SK-N-SH (cell line): ENCODE results near the gene MRPL36. TPM values are rescaled to one million over a fixed set of nuclear protein-coding genes. Genes with fewer than 3 reads are reported as not detected.
"Not testable (repeated sequence)": the region's sequence is repeated elsewhere in the genome, so short reads cannot be mapped to it uniquely, and the experiment has no call there.

Experiments
- CTCF ChIA-PET: fragments of 300-600, 350-600 bp; formaldehyde crosslinking; extraction: SDS; loops from one replicate; lab custom pipeline; 2021; lab: Yijun Ruan, JAX
- POLR2A ChIA-PET: fragments of 350-600 bp; sonication (Branson Sonifier 250); formaldehyde crosslinking; extraction: SDS; loops from one replicate; lab custom pipeline; 2020; ENCODE audit warnings: antibody characterized with exemption, inconsistent platforms; lab: Yijun Ruan, JAX
- DNase-seq: peaks from one replicate; pipeline ENCODE4 v3.0.0; 2012
- H2AFZ ChIP-seq: fragments of 200-600 bp; sonication (generic); 2 replicates; pipeline ENCODE4 v1.8.1; 2016; ENCODE audit warnings: antibody characterized with exemption, mild to moderate bottlenecking, low read depth
- H3F3A ChIP-seq: fragments of 200-600 bp; sonication (generic); replicated peaks from 2 replicates; pipeline ENCODE3; 2016; ENCODE audit warnings: antibody characterized with exemption, mild to moderate bottlenecking; ENCODE audit not compliant: insufficient read depth
- H3K27ac ChIP-seq, 2 experiments: fragments of 200-500 bp in 1 of 2; fragments of 200-600 bp in 1 of 2; sonication (Bioruptor generic) in 1 of 2; sonication (generic), shearing (Covaris generic) in 1 of 2; 2 replicates each; pipeline versions ENCODE4 v1.5.1 to v1.6.1; 2014 to 2016; ENCODE audit warnings: low read depth in 2 of 2, inconsistent platforms in 1 of 2, low read length in 1 of 2, mild to moderate bottlenecking in 1 of 2, mixed read lengths in 1 of 2
- H3K27me3 ChIP-seq: fragments of 200-600 bp; sonication (generic), shearing (Covaris generic); 2 replicates; pipeline ENCODE4 v1.6.1; 2016; ENCODE audit warnings: mixed run types; ENCODE audit not compliant: insufficient read depth
- H3K36me3 ChIP-seq, 2 experiments: fragments of 200-500 bp in 1 of 2; fragments of 200-600 bp in 1 of 2; sonication (Bioruptor generic) in 1 of 2; sonication (generic) in 1 of 2; replicated peaks in 1 of 2; 2 replicates each; pipeline versions ENCODE3 to v1.5.1; 2014 to 2016; ENCODE audit warnings: low read length in 1 of 2, mild to moderate bottlenecking in 1 of 2; ENCODE audit not compliant: insufficient read depth in 2 of 2, control insufficient read depth in 1 of 2
- H3K4me1 ChIP-seq, 2 experiments: fragments of 200-500 bp in 1 of 2; fragments of 200-600 bp in 1 of 2; sonication (Bioruptor generic) in 1 of 2; sonication (generic), shearing (Covaris generic) in 1 of 2; 2 replicates each; pipeline versions ENCODE4 v1.5.1 to v1.6.1; 2014 to 2016; ENCODE audit warnings: low read depth in 1 of 2, low read length in 1 of 2, mixed run types in 1 of 2; ENCODE audit not compliant: insufficient read depth in 2 of 2, control insufficient read depth in 1 of 2
- H3K4me2 ChIP-seq: fragments of 200-600 bp; sonication (generic), shearing (Covaris generic); 2 replicates; pipeline ENCODE4 v1.6.1; 2017; ENCODE audit warnings: mixed run types
- H3K4me3 ChIP-seq, 2 experiments: fragments of 200-500 bp in 1 of 2; fragments of 200-600 bp in 1 of 2; sonication (Bioruptor generic) in 1 of 2; sonication (generic), shearing (Covaris generic) in 1 of 2; 2 replicates each; pipeline versions ENCODE4 v1.5.1 to v1.8.1; 2014 to 2016; ENCODE audit warnings: low read depth in 2 of 2, inconsistent platforms in 1 of 2, low read length in 1 of 2, mild to moderate bottlenecking in 1 of 2, mixed read lengths in 1 of 2, moderate library complexity in 1 of 2
- H3K79me2 ChIP-seq: fragments of 200-600 bp; sonication (generic); 2 replicates; pipeline ENCODE4 v1.8.1; 2017; ENCODE audit warnings: mild to moderate bottlenecking; ENCODE audit not compliant: insufficient read depth
- H3K9ac ChIP-seq: fragments of 200-600 bp; sonication (generic); 2 replicates; pipeline ENCODE4 v1.6.1; 2017; ENCODE audit warnings: mixed run types
- H3K9me2 ChIP-seq: fragments of 200-600 bp; sonication (generic); 2 replicates; pipeline ENCODE4 v1.6.1; 2017; ENCODE audit warnings: mixed run types
- H3K9me3 ChIP-seq: fragments of 200-600 bp; sonication (generic); 2 replicates; pipeline ENCODE4 v1.6.1; 2017; ENCODE audit warnings: mixed run types, mild to moderate bottlenecking, moderate library complexity
- H4K20me1 ChIP-seq: fragments of 200-600 bp; sonication (generic); 2 replicates; pipeline ENCODE4 v1.6.1; 2017; ENCODE audit warnings: mild to moderate bottlenecking, mixed run types; ENCODE audit not compliant: insufficient read depth
- EZH2phosphoT487 ChIP-seq: fragments of 200-600 bp; sonication (generic); IDR thresholded peaks from 2 replicates; pipeline ENCODE4 v1.6.1; 2017; ENCODE audit warnings: low read depth, mixed run types, mild to moderate bottlenecking, antibody characterized with exemption, moderate library complexity, borderline replicate concordance
- FOXJ3 ChIP-seq: sonication (generic); formaldehyde crosslinking; IDR thresholded peaks from 2 replicates; pipeline ENCODE4 v1.5.1; 2020; ENCODE audit warnings: mild to moderate bottlenecking, missing genetic modification reagents
- IRF3 ChIP-seq: fragments of 150-350 bp; IDR thresholded peaks from 2 replicates; pipeline ENCODE4 v1.6.1; 2016; ENCODE audit warnings: mild to moderate bottlenecking, low read depth, low read length
- PBX3 ChIP-seq: IDR thresholded peaks from 2 replicates; pipeline ENCODE4; 2012
- RAD21 ChIP-seq: IDR thresholded peaks from 2 replicates; pipeline ENCODE4 v1.6.1; 2012; ENCODE audit warnings: mild to moderate bottlenecking, low read length
- SIN3A ChIP-seq: IDR thresholded peaks from 2 replicates; pipeline ENCODE4 v1.6.1; 2012; ENCODE audit warnings: low read depth, mild to moderate bottlenecking, low read length, moderate library complexity, borderline replicate concordance
- SMC3 ChIP-seq: IDR thresholded peaks from 2 replicates; pipeline ENCODE4 v1.6.1; 2012; ENCODE audit warnings: low read depth, low read length, improper control_type of control experiment
- USF1 ChIP-seq: IDR thresholded peaks from 2 replicates; pipeline ENCODE4 v1.4.0; 2012; ENCODE audit warnings: low read depth, borderline replicate concordance
- WGBS: methylation state at CpG from one replicate; pipeline ENCODE4 v1.1.6; 2017; ENCODE audit warnings: low lambda C conversion rate; 5-methylcytosine and 5-hydroxymethylcytosine counted together
- polyA plus RNA-seq, 3 experiments: library from polyadenylated mRNA; depleted of rRNA; stranded (reverse); fragments of >200 nt; gene quantifications; 2 replicates each; pipeline ENCODE4 v1.2.3, GENCODE V29; 2012

The MRPL36 gene
- polyA plus RNA-seq, 1 of the 3 experiments (the other 2 are of a cell fraction) = 78.4 TPM

GRCh38 chr5:1800472-1801221 is 1.0 kb upstream of the MRPL36 start:
- peak overlapping the region; percentile 93 to 99 for H3K4me3 ChIP-seq
- H3K36me3 ChIP-seq = peaks cover 44 to 48% of the 10 kb centered on the region in 2 experiments
- H3K9ac ChIP-seq = peak overlapping the region; percentile 84; the same call in 1 of the 2 replicates
- ChIA-PET POLR2A (no interaction called here), CTCF (interaction anchor here (1.3 to 1.4 kb wide), 2 partner anchors 24 to 28 kb away, joined by 3 to 4 read pairs; no protein-coding TSS in a partner anchor)
- no peaks in the 10 kb centered on the region for H3F3A ChIP-seq
- H3K4me1 ChIP-seq = peaks cover 0 to 27% of the 10 kb centered on the region in 2 experiments; a peak in 1 of 4 replicates
- H3K9me2 ChIP-seq = no peaks in the 10 kb centered on the region
- no peaks in the 10 kb centered on the region for H4K20me1 ChIP-seq
- no peaks in the 10 kb centered on the region for H3K9me3 ChIP-seq
- H3K27ac ChIP-seq = peak overlapping the region; percentile 30 to 81; a peak in 3 of 4 replicates
- H3K79me2 ChIP-seq = peaks cover 55% of the 10 kb centered on the region
- DNase-seq = no peak
- 43% methylated on average over 28 of the region's 28 CpGs for WGBS
- no peak for TF ChIP-seq EZH2phosphoT487
- no peak for TF ChIP-seq FOXJ3 (CRISPR knock-in tag)
- 0 out of 2 replicates have a peak, but pooled peaks have one; percentile 1 for TF ChIP-seq SIN3A
- H3K4me2 ChIP-seq = peak overlapping the region; percentile 88
- no peaks in the 10 kb centered on the region for H3K27me3 ChIP-seq
- peak overlapping the region; percentile 97 for H2AFZ ChIP-seq

- H4K20me1 ChIP-seq = no peaks in the 10 kb centered on the region
- 3% methylated on average over 7 of the region's 35 CpGs for WGBS
- peak overlapping the region in 1 of 2 experiments; percentile 24; a peak in 2 of 4 replicates for H3K27ac ChIP-seq
- H3K36me3 ChIP-seq = peaks cover 30 to 36% of the 10 kb centered on the region in 2 experiments
- no peak for TF ChIP-seq PBX3
- TF ChIP-seq IRF3 = no peak
- no peak for TF ChIP-seq SMC3
- no peak for TF ChIP-seq USF1
- no peak for TF ChIP-seq RAD21
- TF ChIP-seq, all 33 proteins: peak for 0
- H3K79me2 ChIP-seq = peaks cover 49% of the 10 kb centered on the region
- H3K9me3 ChIP-seq = no peaks in the 10 kb centered on the region
- DNase-seq = no peak
- H3K4me1 ChIP-seq = peaks cover 0 to 27% of the 10 kb centered on the region in 2 experiments; a peak in 2 of 4 replicates
- peak overlapping the region; percentile 93 for H3K4me2 ChIP-seq
- no peaks in the 10 kb centered on the region for H3K9me2 ChIP-seq
- no peaks in the 10 kb centered on the region for H3K27me3 ChIP-seq
- peak overlapping the region; percentile 73 for H3K9ac ChIP-seq
- POLR2A ChIA-PET = no interaction called here
- no peaks in the 10 kb centered on the region for H3F3A ChIP-seq
- peak overlapping the region; percentile 70 to 75 for H3K4me3 ChIP-seq
- CTCF ChIA-PET = no interaction called here
- no peak overlapping the region for H2AFZ ChIP-seq
These were observed 481 bp downstream of the MRPL36 start for GRCh38 chr5:1799110-1799601.

- H3K27ac ChIP-seq, H3K9me2 ChIP-seq, H3K27me3 ChIP-seq, DNase-seq, H3K9me3 ChIP-seq, POLR2A ChIA-PET, H3F3A ChIP-seq, CTCF ChIA-PET, H2AFZ ChIP-seq, H4K20me1 ChIP-seq: not testable (repeated sequence)
- H3K4me3 ChIP-seq = peak overlapping the region; percentile 70 to 75
- WGBS = 91% methylated on average over 16 of the region's 16 CpGs
- peaks cover 45% of the 10 kb centered on the region for H3K79me2 ChIP-seq
- H3K4me1 ChIP-seq = peaks cover 0 to 27% of the 10 kb centered on the region in 2 experiments; a peak in 2 of 4 replicates
- H3K4me2 ChIP-seq = peak overlapping the region; percentile 93
- H3K9ac ChIP-seq = peak overlapping the region; percentile 73
- peaks cover 25 to 30% of the 10 kb centered on the region in 2 experiments for H3K36me3 ChIP-seq
These were observed 1.0 kb downstream of the MRPL36 start for GRCh38 chr5:1798589-1798988.
